Middle frontal gyrus (tissue), 1 donor: Measurements from ENCODE around the gene CABLES1.
"Not testable (repeated sequence)": the region's sequence is repeated elsewhere in the genome, so short reads cannot be mapped to it uniquely, and the experiment has no call there.

Experiments used
- DNase-seq: peaks from one replicate; pipeline ENCODE4 v3.0.0-alpha.2; 2015; ENCODE audit warnings: low spot score; ENCODE audit errors: extremely low spot score

CABLES1 gene

DNA sequence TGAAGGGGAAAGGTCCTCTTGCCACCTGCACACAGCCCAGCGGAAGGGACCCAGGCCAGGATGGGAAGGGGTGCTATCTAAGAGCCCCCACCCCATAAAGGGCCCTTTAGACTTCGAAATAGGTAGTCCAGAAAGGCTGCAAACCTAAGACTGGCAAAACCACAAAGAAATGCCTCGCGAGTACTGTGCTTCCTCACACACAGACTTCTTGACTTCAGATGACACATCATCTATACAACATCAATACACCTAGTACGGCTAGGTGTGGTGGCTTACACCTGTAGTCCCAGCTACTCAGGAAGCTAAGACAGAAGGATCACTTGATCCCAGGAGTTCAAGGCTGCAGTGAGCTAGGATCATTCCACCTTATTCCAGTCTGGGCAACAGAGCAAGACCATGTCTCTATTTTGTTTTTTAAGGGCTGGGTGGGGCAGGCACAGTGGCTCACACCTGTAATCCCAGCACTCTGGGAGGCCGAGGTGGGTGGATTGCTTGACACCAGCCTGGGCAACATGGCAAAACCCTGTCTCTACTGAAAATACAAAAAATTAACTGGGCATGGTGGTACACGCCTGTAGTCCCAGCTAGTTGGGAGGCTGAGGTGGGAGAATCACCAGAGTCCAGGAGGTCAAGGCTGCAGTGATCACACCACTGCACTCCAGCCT is 125.8 kb downstream of the CABLES1 start:
- no peak for DNase-seq

DNA sequence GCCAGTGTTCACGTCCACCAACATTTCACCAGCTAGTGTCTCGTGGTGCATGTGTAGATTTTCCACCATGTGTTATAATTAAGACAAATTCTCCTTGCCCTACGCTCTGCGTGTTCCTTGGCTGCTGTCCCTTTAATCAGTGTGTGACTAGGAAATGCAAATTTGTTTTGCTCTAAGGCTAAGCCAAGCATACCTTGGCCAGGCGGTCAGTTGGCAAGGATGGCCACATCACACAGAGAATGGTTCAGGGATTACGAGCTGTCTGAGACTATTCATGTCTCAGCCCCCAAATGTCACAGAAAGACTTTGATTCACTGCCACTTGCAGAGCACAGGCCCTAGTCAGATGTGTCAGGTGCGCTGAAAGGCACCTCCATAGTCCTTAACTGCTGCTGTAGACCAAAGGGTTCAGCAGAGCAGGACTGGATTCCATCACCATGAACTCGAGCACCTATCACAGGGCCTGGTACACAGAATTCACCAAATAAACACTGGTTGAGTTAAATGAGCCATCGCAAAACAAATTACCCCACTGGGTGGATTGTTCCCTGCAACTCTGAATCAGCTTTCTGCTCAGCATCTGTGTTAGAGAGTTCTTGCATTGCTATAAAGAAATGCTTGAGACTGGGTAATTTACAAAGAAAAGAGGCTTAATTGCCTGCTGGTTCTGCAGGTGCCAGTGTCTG is 128.4 kb downstream of the CABLES1 start:
- no peak for DNase-seq

DNA sequence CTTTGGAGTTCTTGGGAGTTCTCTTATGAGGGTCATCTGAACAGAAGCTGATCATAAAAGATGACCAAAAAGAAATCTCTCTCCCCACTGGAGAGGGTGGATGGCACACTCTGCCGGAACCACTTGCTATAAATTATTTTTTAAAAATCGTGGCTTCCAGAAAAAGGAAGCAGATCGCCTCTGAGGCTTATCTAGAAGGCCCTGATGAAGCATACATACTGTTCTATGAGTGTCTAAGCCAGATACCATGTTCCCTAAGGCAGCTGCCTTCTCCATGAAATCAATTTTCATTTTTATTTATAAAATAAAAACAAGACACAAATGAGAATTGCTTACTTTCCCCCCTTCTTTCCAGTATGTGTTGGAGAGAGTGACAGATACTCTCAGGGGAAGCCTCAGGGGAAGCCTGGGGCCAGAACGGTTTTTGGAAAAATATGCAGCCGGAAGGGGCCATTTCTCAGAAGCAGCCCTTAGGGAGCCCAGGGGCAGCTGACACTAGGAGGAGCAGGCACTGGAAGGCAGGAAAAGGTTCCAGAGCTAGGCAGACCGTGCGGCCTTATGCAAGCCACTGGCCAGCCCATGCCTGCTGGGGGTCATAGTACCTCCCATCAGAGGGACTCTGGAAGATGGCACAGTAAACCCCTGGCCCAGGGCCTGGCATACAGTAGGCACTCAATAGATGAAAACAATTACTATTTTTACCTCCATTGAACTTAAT is 130.6 kb downstream of the CABLES1 start:
- no peak for DNase-seq

DNA sequence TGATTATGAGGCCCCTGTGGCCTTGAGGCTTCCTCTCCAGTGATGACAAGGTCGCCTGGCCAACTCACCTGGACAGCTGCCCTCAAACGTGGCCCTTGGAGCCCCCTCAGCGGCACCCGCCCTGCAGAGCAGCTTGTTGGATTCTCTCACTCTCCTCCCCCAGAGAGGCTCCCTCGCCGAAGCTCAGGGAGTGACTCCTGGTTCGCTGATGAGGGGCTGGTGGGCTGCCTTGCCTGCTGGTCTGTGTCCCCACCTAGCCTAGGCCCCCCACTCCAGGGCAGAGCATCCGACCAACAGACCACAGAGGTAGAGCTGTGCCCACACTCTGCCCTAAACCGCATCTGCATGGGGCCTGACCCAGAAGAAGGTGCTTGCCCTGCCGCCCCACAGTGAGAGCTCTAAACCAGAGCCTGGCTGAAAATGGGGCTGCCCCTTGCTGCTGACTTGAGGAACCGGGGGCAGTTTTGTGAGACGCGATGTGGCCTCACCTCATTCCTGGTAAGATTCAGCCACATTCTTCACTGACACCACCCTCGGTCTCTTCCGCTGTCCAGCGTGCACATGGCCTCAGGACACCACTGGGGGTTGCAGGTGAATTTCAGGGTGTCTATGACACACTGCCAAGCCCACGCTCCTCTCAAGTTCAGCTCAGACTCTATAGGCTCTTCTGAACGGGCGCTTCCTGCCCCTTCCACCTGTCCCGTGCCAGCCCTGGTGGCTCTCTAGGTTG is 131.6 kb downstream of the CABLES1 start:
- DNase-seq: no peak

DNA sequence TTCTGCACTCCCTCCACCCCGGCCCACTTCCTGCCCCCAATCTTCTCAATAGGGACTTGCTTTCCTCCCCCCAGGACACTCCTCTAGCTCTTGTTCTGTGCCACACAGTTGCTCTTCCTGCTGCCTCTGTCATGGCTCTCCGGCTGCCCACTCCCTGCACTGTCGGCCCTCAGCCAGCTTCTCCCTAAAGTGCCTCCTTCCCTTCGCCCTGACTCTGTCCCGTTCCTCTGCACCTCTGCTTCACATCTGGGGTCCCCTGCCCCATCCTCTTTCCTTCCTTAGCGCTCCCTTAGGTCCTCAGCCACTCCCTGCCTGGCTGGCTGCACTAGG is 132.1 kb downstream of the CABLES1 start:
- no peak for DNase-seq

DNA sequence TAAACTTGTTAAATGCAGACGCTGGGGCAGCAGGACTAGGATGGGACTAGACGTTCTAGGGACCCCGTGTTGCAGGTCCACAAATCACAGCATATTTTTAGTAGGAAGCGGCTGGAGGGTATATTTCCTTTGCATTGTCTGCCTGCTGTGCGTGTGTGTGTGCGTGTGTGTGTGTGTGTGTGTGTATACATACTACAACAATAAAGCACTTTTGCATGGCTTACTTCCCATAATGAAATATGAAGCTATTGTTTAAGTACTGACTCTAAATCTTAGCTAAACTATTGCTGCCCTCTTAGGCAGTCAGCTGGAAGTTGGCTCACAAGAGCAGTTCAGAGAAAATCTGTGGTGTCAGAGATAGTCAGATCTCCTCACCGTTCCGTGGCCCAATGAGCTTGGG is 133.4 kb downstream of the CABLES1 start:
- DNase-seq: no peak

DNA sequence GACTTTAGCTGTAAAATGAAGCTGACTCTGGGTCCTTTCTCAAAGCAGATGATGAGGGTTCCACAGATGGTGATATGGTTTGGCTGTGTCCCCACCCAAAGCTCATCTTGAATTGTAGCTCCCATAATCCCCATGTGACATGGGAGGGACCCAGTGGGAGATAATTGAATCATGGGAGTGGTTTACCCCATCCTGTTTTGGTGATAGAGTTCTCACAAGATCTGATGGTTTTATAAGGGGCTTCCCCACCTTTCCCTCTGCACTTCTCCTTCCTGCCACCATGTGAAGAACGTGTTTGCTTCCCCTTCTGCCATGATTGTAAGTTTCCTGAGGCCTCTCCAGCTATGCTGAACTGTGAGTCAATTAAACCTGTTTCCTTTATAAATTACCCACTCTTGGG is 133.8 kb downstream of the CABLES1 start:
- DNase-seq: not testable (repeated sequence)

DNA sequence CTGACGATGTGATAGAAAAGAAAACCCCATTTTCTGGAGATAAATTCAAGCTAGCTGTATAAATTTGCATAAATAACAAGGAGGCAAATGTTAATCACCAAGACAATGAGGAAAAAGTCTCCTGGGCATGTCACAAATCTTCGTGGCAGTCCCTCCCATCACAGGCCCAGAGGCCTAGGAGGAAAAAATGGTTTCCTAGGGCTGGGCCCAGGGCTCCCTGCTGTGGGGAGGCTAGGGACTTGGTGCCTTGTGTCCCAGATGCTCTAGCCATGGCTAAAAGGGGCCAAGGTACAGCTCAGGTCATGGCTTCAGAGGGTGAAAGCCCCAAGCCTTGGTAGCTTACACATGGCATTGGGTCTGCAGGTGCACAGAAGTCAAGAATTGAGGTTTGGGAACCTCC is 134.6 kb downstream of the CABLES1 start:
- DNase-seq: no peak

DNA sequence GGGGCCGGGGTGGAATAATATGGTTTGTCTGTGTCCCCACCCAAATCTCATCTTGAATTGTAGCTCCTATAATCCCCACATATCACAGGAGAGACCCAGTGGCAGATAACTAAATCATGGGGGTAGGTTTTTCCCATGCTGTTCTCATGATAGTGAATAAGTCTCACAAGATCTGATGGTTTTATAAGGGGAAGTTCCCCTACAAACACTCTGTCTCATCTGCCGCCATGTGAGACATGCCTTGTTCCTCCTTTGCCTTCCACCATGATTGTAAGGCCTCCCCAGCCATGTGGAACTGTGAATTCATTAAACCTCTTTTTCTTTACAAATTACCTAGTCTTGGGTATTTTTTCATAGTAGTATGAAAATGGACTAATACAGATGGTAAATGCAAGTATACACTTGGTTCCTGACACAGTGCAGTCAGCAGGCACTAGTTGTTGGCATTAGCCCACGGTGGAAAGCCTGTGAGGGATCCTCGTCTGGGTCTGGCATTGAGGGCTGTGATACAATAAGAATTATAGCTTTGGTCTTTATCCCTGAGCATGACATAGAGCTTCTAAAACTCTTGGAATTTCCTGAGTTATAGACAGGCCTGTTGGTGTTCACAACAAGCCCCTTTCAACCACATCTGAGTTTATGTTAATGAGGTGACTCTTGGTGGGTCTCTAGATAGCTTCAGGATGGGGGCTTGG is 135.8 kb downstream of the CABLES1 start:
- DNase-seq: no peak

DNA sequence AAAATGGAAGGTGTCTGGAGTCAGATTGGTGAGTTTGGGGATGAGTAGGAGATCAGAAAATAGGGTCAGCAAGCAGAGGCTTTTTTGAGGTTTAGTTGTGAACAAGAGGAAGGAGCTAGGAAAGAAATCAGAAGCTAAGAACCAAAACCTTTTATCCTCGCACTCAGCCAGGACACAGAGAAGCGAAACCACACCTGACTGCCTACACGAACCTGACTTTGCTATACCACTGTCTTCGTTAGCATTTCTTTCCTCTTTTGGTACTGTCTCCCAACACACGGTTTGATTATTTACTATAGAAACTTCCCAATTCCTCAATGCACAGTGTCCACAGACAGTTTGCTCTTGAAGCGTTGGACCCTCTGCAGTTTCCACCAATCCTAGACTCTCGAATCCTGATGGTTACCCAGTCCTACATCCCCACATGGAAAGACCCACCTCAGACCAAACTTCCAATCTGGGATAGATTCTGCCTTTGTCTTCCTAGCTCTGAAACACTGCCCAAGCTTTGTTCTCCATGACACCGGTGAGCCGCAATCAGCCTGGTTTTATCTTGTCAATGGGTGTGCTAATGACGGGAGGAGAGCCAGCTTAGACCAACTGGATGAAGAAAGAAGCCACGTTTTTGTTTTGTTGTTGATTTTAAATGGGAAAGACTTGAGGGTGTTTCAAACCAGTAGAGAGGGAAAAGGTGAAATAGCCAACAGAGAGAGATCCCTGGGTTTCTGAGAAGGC is 137.4 kb downstream of the CABLES1 start:
- DNase-seq: no peak

DNA sequence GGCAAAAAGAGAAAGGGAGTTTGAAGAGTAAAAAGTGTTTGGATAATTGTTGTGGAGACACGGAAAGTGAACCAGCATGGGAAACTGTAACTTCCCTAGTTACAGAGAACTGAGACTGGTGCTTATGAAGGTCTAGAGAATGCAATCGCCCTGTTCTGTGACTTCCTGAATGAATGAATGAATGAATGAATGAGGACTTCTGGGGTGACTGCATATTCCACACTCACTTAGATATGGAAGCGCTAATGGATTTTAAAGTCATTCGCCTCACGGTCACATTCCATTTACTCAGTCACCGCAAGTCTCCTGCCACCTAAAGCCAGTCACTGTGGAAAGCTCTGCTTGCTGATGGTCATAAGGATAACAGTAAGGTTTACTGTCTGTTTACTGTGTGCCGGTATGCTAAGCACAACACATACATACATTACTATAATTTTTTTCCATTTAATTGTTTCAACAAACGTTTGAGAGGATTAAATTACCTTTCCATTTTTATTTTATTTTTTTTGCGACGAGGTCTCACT is 138.2 kb downstream of the CABLES1 start:
- DNase-seq: no peak

DNA sequence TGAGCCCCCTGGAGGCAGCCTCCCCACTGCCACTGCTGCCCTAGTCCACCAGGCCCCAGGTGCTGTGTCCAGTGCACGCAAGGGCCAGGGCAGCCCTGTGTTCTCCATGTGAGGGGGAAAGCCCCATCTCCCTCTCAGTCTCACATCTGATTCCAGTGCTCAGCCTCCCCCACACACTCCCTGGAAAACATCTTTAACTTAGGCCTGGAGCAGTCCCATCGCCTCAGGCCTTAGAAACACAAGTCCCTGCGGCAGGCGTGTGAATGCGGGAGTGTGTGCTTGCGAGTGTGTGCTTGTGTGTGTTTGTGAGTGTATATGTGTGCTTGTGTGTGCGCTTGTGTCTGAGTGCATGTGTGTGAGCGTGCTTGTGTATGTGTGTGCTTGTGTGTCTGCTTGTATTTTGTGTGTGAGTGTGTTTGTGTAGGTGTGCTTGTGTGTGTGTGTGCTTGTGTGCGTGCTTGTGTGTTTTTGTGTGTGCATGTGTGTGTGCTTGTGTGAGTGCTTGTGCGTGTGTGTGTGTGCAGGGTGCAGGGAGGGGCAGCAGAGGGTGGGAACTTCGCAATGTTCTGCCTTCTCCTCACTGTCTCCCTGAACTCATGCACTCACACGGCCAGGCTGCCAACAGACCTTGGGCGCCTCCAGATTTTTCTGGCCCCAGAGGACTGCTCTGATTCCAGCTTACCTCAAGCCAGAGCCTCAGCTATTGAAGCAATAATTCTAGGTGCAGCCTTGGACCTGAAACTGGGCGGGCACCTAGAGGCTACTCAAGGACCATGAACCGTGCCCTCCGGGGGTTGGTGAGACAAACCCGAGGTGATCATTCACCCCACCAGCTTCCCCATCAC is 139.6 kb downstream of the CABLES1 start:
- no peak for DNase-seq

DNA sequence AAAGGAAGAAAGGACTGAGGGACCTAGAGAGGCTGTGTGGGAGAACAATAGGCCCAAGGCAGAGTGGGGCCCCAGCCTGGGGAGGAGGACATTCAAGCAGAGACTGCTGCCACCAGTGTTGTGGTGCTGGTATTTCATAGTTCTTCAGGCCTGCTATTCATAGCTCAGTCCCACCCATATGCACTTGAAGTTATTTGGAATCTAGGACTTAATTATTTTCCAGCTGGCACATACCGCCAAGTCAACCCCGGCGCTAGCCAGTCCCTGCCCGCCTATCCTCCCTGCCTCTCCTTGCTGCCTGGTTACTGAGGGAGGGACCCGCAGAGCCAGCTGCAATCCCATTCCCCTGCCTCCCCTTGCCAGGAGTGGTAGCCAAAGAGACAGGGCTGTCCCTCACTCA is 141.2 kb downstream of the CABLES1 start:
- DNase-seq: no peak

DNA sequence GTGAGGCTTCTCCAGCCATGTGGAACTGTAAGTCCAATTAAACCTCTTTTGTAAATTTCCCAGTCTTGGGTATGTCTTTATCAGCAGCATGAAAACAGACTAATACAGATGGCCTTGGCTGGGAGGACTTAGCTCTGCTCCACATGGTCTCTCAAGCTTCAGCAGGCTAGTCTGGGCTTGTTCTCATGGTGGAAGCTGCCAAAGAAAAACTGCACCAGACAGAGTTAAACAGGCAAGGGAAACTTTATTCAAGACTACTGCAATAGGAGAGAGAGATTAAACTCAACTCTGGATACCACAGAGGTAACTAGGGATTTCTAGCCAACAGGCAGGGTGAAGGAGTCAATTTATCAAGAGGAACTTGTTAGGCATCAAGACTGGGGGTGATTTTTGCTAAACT is 142.1 kb downstream of the CABLES1 start:
- DNase-seq: no peak

DNA sequence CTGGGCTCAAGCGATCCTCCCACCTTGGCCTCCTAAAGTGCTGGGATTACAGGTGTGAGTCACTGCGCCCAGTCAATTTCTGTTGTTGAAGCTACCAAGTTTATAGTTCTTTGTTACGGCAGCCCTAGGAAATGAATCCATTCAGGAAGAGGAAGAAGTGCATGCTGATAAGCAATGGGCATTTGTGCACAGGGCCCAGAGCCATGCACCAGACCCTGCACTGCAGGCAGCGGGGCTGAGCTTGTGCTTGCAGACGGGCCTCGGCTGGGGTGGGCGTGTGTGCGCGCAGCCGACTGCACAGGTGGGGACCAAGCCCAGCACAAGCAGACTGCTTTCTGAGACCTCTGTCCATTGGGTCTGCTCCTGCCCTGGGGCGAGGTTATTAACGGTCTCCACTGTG is 144.6 kb downstream of the CABLES1 start:
- DNase-seq: no peak

DNA sequence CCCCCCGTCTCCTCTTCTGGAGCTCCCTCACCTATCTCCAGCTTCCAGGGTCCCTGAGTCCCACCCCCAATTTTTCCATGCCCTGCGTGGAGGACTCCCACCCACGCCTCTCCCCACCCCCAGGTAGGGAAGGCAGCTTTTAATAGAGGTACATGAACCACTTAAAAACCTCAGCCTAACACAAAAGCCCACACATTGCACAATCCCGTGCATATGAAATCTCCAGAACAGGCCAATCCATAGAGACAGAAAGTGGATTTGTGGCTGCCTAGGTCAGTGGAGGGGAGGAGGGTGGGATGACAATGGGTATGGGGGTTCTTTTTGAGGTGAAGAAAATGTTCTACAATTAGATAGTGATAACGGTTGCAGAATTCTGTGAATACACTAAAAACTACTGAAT is 145.6 kb downstream of the CABLES1 start:
- DNase-seq: no peak

DNA sequence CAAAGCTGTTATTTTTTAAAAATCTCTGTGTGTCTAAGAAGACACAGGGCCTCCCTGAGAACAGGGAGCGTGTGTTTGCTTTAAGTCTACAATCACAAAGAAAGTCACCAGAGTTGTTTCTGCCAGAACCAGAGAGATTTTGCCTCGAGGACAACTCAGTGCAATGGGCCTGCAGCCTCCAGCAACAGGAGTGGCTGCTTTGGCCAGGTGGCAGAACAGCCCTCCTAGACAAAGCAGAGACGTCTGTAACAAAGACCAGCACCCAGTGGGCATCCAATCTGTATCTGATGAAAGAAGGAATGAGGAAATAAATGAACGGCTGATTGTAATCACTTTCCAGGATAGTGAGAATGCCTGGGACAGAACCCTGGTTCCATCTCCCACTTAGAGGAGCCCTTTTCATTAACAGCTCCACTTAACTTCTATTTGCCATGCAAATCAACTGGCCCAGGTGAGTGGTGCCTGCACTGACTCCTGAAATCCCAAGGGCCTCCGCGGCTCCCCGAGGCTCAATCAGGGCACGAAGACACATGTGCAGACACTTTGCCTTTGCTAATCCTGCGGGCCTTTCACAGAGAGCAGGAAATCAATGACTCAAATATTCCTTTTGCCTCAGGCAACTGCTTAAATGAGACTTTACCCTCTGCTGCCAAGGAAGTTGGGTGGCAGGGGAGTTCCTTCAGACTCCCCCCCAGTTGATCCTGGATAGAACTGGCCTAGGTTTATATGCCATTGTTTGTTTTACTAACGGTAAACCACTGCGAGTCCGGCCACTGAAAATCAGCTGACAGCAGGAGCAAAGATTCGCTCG is 146.5 kb downstream of the CABLES1 start:
- no peak for DNase-seq

DNA sequence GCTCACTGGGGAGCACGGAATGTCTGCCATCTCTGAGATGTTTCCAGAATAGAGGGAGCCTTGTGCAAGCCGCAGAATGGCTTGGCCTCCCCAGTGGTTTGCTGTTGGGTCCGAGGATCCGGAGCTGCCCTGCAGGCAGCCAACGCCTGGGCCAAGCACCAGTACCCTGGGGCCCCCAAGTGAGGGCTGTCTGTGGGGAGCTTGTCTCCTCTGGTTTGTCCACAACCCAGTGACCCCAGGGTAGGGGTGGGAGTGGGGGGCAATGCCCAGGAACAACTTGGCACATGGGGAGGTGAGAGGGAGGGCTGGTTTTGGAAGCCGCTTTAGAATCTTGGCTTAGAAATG is 147.1 kb downstream of the CABLES1 start:
- DNase-seq: no peak

DNA sequence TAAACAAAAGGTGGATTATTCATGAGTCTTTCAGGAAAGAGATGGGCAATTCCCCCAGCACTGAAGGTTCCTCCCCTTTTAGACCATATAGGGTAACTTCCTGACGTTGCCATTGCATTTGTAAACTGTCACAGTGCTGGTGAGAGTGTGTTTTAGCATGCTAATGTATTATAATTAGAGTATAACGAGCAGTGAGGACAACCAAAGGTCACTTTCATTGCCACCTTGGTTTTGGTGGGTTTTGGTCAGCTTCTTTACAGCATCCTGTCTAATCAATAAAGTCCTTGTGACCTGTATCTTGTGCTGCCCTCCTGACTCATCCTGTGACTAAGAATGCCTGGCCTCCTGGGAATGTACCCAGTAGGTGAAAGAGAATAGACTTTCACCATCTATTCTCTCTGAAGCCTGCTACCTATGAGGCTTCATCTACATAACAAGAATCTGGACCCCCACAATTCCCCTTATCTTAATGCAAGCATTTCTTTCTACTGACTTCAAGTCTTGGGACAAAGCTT is 148.7 kb downstream of the CABLES1 start:
- no peak for DNase-seq
